Measurements from ENCODE around the gene STIL. TPM values are rescaled to one million over a fixed set of nuclear protein-coding genes. Genes with fewer than 3 reads are reported as not detected.

Gene STIL
- total and polyA plus RNA-seq, 8 donors, result 3.6 to 13.2 (median 8.3) TPM

DNA sequence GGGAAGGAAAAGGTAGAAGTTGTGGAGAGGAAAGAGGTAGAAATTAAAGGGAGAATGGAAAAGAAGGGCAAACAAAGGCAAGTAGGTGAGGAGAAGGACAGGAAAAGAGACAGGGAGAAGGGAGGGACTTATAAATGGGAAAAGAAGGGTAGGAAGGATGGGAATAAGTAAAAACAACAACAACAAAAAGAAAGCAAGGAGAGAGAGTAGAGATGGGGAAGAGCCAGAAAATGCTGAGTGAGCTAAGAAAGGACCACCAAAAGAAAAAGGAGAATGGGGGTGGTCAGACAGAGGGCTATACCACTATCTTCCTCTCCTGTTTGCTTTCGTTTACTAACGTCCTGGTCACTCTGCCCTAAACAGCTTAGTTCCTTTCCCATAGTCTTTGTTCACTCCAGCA lies 17.9 kb upstream of the STIL start:
- intact Hi-C loops (cut with DNase I), result no loop called here
- no peak for DNase-seq
- H3K27me3 ChIP-seq, result no peaks in the 10 kb centered on the region
- H3K27ac ChIP-seq, result no peak overlapping the region
- no peaks in the 10 kb centered on the region for H3K36me3 ChIP-seq
- no peaks in the 10 kb centered on the region for H3K9me3 ChIP-seq
- H3K4me3 ChIP-seq, result no peak overlapping the region
- ATAC-seq, result no peak
- no peak for TF ChIP-seq CTCF (IDR thresholded peaks at IDR 0.05)
- peaks cover 13 to 34% of the 10 kb centered on the region in 2 donors for H3K4me1 ChIP-seq

DNA sequence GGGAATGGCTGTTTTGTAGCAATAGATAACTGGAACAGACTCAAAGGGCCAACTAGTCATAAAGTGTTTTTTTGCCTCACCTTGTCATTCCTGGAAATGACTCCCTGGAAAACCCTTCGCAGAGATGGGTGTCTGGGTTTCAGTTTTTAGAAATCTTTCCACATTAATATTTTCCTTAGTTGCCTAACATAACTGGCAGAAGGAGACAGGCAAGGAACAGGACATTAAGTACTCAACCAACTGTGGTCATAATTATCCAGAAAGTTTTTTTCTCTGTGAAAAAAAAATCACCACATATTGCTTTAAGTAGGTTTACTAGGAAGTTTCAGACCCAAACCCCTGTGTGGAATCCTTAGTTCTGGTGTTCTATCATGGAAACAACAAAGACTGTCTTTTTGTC lies 16.3 kb upstream of the STIL start:
- TF ChIP-seq CTCF (IDR thresholded peaks at IDR 0.05), result no peak
- intact Hi-C loops (cut with DNase I), result no loop called here
- Histone ChIP-seq H3K4me3 (no peak overlapping the region), H3K27me3 (no peaks in the 10 kb centered on the region), H3K36me3 (no peaks in the 10 kb centered on the region), H3K4me1 (peaks cover 12 to 18% of the 10 kb centered on the region in 2 donors), H3K27ac (no peak overlapping the region), H3K9me3 (no peaks in the 10 kb centered on the region)
- ATAC-seq, result no peak
- DNase-seq, result no peak

DNA sequence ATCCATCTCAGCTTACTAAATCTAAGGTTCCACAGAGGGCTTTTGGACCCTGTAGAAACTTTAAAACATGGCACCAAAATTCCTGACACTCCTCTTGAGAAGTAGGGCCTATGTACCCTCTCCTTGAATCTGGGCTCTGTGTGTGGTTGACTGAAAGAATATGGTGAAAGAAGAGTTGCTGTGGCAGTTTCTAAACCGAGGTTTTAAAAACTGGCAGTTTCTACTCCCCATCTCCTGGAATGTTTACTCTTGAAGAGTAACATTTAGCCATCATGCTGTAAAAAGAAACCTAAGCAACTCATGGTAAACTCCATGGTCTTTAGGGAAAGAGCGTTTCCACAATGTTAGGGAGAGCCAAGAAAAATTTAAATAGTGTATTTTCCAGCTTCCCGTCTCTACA lies 15.0 kb upstream of the STIL start:
- no peaks in the 10 kb centered on the region for H3K36me3 ChIP-seq
- intact Hi-C loops (cut with DNase I), result no loop called here
- no peak overlapping the region for H3K27ac ChIP-seq
- DNase-seq, result no peak
- peaks cover 7 to 10% of the 10 kb centered on the region in 2 donors for H3K4me1 ChIP-seq
- H3K4me3 ChIP-seq, result no peak overlapping the region
- no peaks in the 10 kb centered on the region for H3K27me3 ChIP-seq
- no peak for TF ChIP-seq CTCF (IDR thresholded peaks at IDR 0.05)
- no peaks in the 10 kb centered on the region for H3K9me3 ChIP-seq
- ATAC-seq, result no peak

DNA sequence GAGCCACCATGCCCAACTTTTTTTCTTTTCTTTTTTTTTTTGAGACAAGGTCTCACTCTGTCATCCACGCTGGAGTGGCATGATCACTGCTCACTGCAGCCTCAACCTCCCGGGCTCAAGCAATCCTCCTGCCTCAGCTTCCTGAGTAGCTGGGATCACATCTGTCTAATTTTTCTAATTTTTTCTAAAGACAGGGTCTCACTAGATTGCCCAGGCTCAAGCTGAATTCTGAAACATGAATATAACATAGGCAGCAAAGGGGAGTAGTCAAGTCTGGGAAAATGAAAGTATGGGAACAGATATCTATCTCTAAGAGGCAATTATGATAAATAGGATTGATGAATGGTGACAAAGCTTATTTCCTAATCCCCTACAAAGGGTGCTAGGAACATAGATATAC lies 12.3 kb upstream of the STIL start:
- ATAC-seq, result no peak

DNA sequence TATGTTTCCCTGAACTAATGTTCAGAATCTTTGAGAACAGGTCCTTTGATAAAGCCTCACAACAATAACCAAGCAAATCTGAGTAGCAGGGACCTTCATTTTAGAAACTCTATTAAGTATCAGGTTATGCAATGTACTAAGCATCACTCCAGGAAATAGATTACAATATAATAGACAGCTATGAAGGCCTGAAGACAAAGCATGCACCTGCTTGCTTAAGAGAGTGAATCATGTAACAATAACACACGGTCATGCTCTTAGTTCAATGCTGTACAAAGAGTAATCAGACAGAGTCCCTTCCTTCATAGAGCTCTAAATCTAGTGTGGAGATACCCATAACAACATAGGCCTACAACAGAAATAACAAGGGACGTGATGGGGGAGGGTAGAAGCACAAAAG lies 11.6 kb upstream of the STIL start:
- Histone ChIP-seq H3K27me3 (no peaks in the 10 kb centered on the region), H3K36me3 (no peaks in the 10 kb centered on the region), H3K27ac (no peak overlapping the region), H3K4me1 (no peaks in the 10 kb centered on the region), H3K9me3 (no peaks in the 10 kb centered on the region), H3K4me3 (no peak overlapping the region)
- TF ChIP-seq CTCF (IDR thresholded peaks at IDR 0.05), result no peak
- no peak for ATAC-seq
- intact Hi-C loops (cut with DNase I), result no loop called here
- no peak for DNase-seq

More for the DNA sequence above, 12.3 kb upstream of the STIL start:
- Histone ChIP-seq H3K9me3 (no peaks in the 10 kb centered on the region), H3K27me3 (no peaks in the 10 kb centered on the region), H3K4me3 (no peak overlapping the region), H3K4me1 (no peaks in the 10 kb centered on the region), H3K36me3 (no peaks in the 10 kb centered on the region), H3K27ac (no peak overlapping the region)
- intact Hi-C loops (cut with DNase I), result no loop called here
- DNase-seq, result no peak
- no peak for TF ChIP-seq CTCF (IDR thresholded peaks at IDR 0.05)
